Hepatocyte (in vitro differentiated cells): ENCODE results near the gene RDH16. TPM values are rescaled to one million over a fixed set of nuclear protein-coding genes. Genes with fewer than 3 reads are reported as not detected.

Experiments used
- DNase-seq: peaks from one replicate; pipeline ENCODE4 v3.0.0-alpha.2; 2016; ENCODE audit warnings: low spot score
- H2AFZ ChIP-seq: fragments of 200-600 bp; sonication (generic); 2 replicates; pipeline ENCODE4 v1.6.0; 2016; ENCODE audit warnings: antibody characterized with exemption, mild to moderate bottlenecking
- H3K27ac ChIP-seq: fragments of 200-600 bp; sonication (generic); 2 replicates; pipeline ENCODE4 v1.5.1; 2016; ENCODE audit warnings: mild to moderate bottlenecking
- H3K27me3 ChIP-seq: fragments of 200-600 bp; sonication (generic); 2 replicates; pipeline ENCODE4 v1.6.1; 2016
- H3K36me3 ChIP-seq: fragments of 200-600 bp; sonication (generic); replicated peaks from 2 replicates; pipeline ENCODE4 v1.5.1; 2016; ENCODE audit warnings: low read depth; ENCODE audit not compliant: insufficient read depth
- H3K4me1 ChIP-seq: fragments of 200-600 bp; sonication (generic); 2 replicates; pipeline ENCODE4 v1.5.1; 2016; ENCODE audit warnings: mild to moderate bottlenecking, moderate library complexity; ENCODE audit not compliant: insufficient read depth
- H3K4me2 ChIP-seq: fragments of 200-600 bp; sonication (generic); 2 replicates; pipeline ENCODE4 v1.6.0; 2016
- H3K4me3 ChIP-seq: fragments of 200-600 bp; sonication (generic); 2 replicates; pipeline ENCODE4 v1.5.1; 2016; ENCODE audit warnings: mild to moderate bottlenecking
- H3K79me2 ChIP-seq: fragments of 200-600 bp; sonication (generic); 2 replicates; pipeline ENCODE4 v1.6.0; 2017; ENCODE audit warnings: mild to moderate bottlenecking
- H3K9me2 ChIP-seq: fragments of 200-600 bp; sonication (generic); replicated peaks from 2 replicates; pipeline ENCODE4 v1.6.0; 2017; ENCODE audit warnings: mild to moderate bottlenecking; ENCODE audit not compliant: insufficient read depth
- H3K9me3 ChIP-seq: fragments of 200-600 bp; sonication (generic); 2 replicates; pipeline ENCODE4 v1.5.1; 2016; ENCODE audit warnings: low read depth, mild to moderate bottlenecking
- H4K20me1 ChIP-seq: fragments of 200-600 bp; sonication (generic); 2 replicates; pipeline ENCODE4 v1.6.0; 2016; ENCODE audit warnings: mild to moderate bottlenecking; ENCODE audit not compliant: insufficient read depth, poor library complexity, severe bottlenecking
- CTCF ChIP-seq: fragments of 200-600 bp; sonication (generic); IDR thresholded peaks from 2 replicates; pipeline ENCODE4 v1.5.1; 2016; ENCODE audit warnings: antibody characterized with exemption, mild to moderate bottlenecking; ENCODE audit not compliant: poor library complexity
- EZH2 ChIP-seq: fragments of 200-600 bp; sonication (generic); IDR thresholded peaks from 2 replicates; pipeline ENCODE4 v1.6.1; 2016; ENCODE audit warnings: antibody characterized with exemption, mild to moderate bottlenecking, borderline replicate concordance
- EZH2phosphoT487 ChIP-seq: fragments of 200-600 bp; sonication (generic); IDR thresholded peaks from one replicate; pipeline ENCODE4 v1.6.1; 2018; ENCODE audit warnings: antibody characterized with exemption, mild to moderate bottlenecking, low read depth, moderate library complexity; ENCODE audit not compliant: unreplicated experiment, severe bottlenecking
- WGBS: methylation state at CpG from one replicate; pipeline ENCODE4 v1.1.6; 2016; ENCODE audit warnings: low lambda C conversion rate; ENCODE audit errors: missing lambda C conversion rate; 5-methylcytosine and 5-hydroxymethylcytosine counted together
- polyA plus RNA-seq: library from polyadenylated mRNA; unstranded; fragments of >200 nt; fragmentation: Nextera tagmentation; extraction: Ambion mirVana; gene quantifications from 2 replicates; pipeline ENCODE4 v1.2.1, GENCODE V29; 2016
- total RNA-seq: library from RNA; depleted of rRNA; stranded (reverse); fragments of >200 nt; gene quantifications from 2 replicates; pipeline ENCODE4 v1.2.3, GENCODE V29; 2014

The RDH16 gene
- total and polyA plus RNA-seq, 2 experiments from 2014 or later: 0.64 to 1.7 TPM

- Histone ChIP-seq H3K4me2 (no peak overlapping the region), H3K36me3 (no peaks in the 10 kb centered on the region), H3K9me3 (no peaks in the 10 kb centered on the region), H3K4me3 (no peak overlapping the region), H2AFZ (no peak overlapping the region), H4K20me1 (no peaks in the 10 kb centered on the region), H3K9me2 (no peaks in the 10 kb centered on the region), H3K79me2 (no peaks in the 10 kb centered on the region), H3K4me1 (no peaks in the 10 kb centered on the region), H3K27ac (no peak overlapping the region), H3K27me3 (no peaks in the 10 kb centered on the region)
- TF ChIP-seq EZH2 (no peak), EZH2phosphoT487 (no peak), CTCF (no peak)
- DNase-seq: no peak
- 83% methylated on average over 1 of the region's 1 CpG for WGBS
Observed at GRCh38 chr12:56905852-56906251, 51.6 kb downstream of the RDH16 start.

- H4K20me1 ChIP-seq: no peaks in the 10 kb centered on the region
- H2AFZ ChIP-seq: no peak overlapping the region
- H3K4me2 ChIP-seq: no peak overlapping the region
- TF ChIP-seq EZH2phosphoT487 (no peak), CTCF (no peak), EZH2 (no peak)
- no peaks in the 10 kb centered on the region for H3K9me2 ChIP-seq
- no peak overlapping the region for H3K27ac ChIP-seq
- H3K27me3 ChIP-seq: no peaks in the 10 kb centered on the region
- DNase-seq: no peak
- WGBS: 26% methylated on average over 1 of the region's 1 CpG
- no peaks in the 10 kb centered on the region for H3K4me1 ChIP-seq
- no peaks in the 10 kb centered on the region for H3K9me3 ChIP-seq
- no peak overlapping the region for H3K4me3 ChIP-seq
- no peaks in the 10 kb centered on the region for H3K79me2 ChIP-seq
- H3K36me3 ChIP-seq: no peaks in the 10 kb centered on the region
Observed at GRCh38 chr12:56903374-56903773, 54.0 kb downstream of the RDH16 start.

Other genes starting within 250 kb of the RDH16 start
- 1,295 and 1,361 TPM in 2 replicates for gene NACA, start 232.3 kb downstream of the RDH16 start, total RNA-seq
- gene NACA, start 232.3 kb downstream of the RDH16 start, polyA plus RNA-seq: 631 and 655 TPM in 2 replicates
- gene PRIM1, start 205.3 kb downstream of the RDH16 start, total RNA-seq: 6.8 and 14.0 TPM in 2 replicates
- gene PRIM1, start 205.3 kb downstream of the RDH16 start, polyA plus RNA-seq: 5.9 and 6.5 TPM in 2 replicates
- 2.7 and 3.4 TPM in 2 replicates for gene HSD17B6, start 194.3 kb downstream of the RDH16 start, total RNA-seq
- 1.1 and 3.0 TPM in 2 replicates for gene HSD17B6, start 194.3 kb downstream of the RDH16 start, polyA plus RNA-seq
- not detected in 2 replicates for gene SDR9C7, start 23.2 kb downstream of the RDH16 start, total RNA-seq
- gene SDR9C7, start 23.2 kb downstream of the RDH16 start, polyA plus RNA-seq: not detected in 2 replicates
- 6.4 and 6.5 TPM in 2 replicates for gene ZBTB39, start 48.9 kb upstream of the RDH16 start, total RNA-seq
- gene ZBTB39, start 48.9 kb upstream of the RDH16 start, polyA plus RNA-seq: 1.8 and 2.0 TPM in 2 replicates
- gene TAC3, start 58.9 kb upstream of the RDH16 start, total RNA-seq: 13.0 and 18.1 TPM in 2 replicates
- gene TAC3, start 58.9 kb upstream of the RDH16 start, polyA plus RNA-seq: 113 and 167 TPM in 2 replicates
- 28.3 and 29.2 TPM in 2 replicates for gene MYO1A, start 92.5 kb upstream of the RDH16 start, total RNA-seq
- 23.8 and 25.2 TPM in 2 replicates for gene MYO1A, start 92.5 kb upstream of the RDH16 start, polyA plus RNA-seq
- 8.3 and 9.3 TPM in 2 replicates for gene NEMP1, start 121.2 kb upstream of the RDH16 start, total RNA-seq
- gene NEMP1, start 121.2 kb upstream of the RDH16 start, polyA plus RNA-seq: 3.0 and 6.2 TPM in 2 replicates
- 21.9 and 24.8 TPM in 2 replicates for gene NAB2, start 131.5 kb upstream of the RDH16 start, total RNA-seq
- gene NAB2, start 131.5 kb upstream of the RDH16 start, polyA plus RNA-seq: 12.3 and 12.9 TPM in 2 replicates
- gene STAT6, start 153.8 kb upstream of the RDH16 start, total RNA-seq: 76.7 and 78.9 TPM in 2 replicates
- gene STAT6, start 153.8 kb upstream of the RDH16 start, polyA plus RNA-seq: 80.0 and 101 TPM in 2 replicates
- gene LRP1, start 170.9 kb upstream of the RDH16 start, total RNA-seq: 48.5 and 76.8 TPM in 2 replicates
- gene LRP1, start 170.9 kb upstream of the RDH16 start, polyA plus RNA-seq: 47.8 and 57.6 TPM in 2 replicates
- not detected in 2 replicates for gene LRP1-AS, start 190.0 kb upstream of the RDH16 start, total RNA-seq
- 0.59 TPM in 1 of 2 replicates, not detected in the other for gene LRP1-AS, start 190.0 kb upstream of the RDH16 start, polyA plus RNA-seq